ENCODE data around the gene CAMK1. TPM values are rescaled to one million over a fixed set of nuclear protein-coding genes. Genes with fewer than 3 reads are reported as not detected.
A peak's percentile ranks its signal among the peaks of the same experiment; 100 is the strongest.

The CAMK1 gene
- total and polyA plus RNA-seq, 2 donors (not counting 3 experiments of a cell fraction or from before 2014, with no cell fraction given): 23.5 to 28.4 TPM

DNA sequence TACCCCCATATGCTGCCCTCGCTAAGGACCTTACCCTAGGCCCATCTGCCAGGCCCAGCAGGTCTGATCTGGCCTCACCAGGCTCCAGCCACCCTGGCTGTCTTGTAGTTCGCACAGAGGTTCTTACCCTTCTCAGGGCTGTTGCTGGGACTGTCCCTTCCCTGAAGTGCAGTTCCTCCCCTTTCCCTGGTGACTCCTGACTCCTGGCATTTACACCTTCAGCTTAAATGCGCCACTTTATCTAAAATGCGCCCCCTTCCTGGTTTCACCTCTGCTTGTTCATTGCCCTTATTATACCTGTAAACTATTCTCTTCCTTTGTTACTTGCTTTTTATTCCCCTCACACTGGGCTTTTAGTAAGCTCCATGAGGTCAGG, 39.5 kb upstream of the CAMK1 start:
- peak overlapping the region; percentile 89 for H3K4me2 ChIP-seq (ENCODE audit: insufficient read depth, low read length)
- dilution Hi-C loops (cut with MboI; ENCODE audit: extremely low pct_ligation_motif_present, low sequenced_read_pairs): no loop called here
- H3K9me3 ChIP-seq (replicated peaks; ENCODE audit: control insufficient read depth, insufficient read depth, low read length): no peaks in the 10 kb centered on the region
- H2AFZ ChIP-seq (ENCODE audit: low read depth, low read length): no peak overlapping the region
- H3K4me3 ChIP-seq (replicated peaks in 1 of 3; ENCODE audit: insufficient read depth in 1 of 3, low read depth in 1 of 3, low read length in 3 of 3): peak overlapping the region in 1 of 3 experiments; percentile 55
- FAIRE-seq (no peak), DNase-seq (ENCODE audit: low read depth, low spot score) (no peak)
- H4K20me1 ChIP-seq (replicated peaks; ENCODE audit: control insufficient read depth, extremely low read depth, insufficient read depth, low read length): no peaks in the 10 kb centered on the region
- intact Hi-C loops (cut with micrococcal nuclease): loop anchor here (1.0 to 10.0 kb wide), 2 partner anchors 16 to 304 kb away; partner anchors contain the start of gene ARPC4
- ChIA-PET POLR2A (no interaction called here), CTCF (interaction anchor here (1.0 to 2.8 kb wide), 4 partner anchors 17 to 137 kb away, joined by 3 to 13 read pairs (median 8); partner anchors contain the start of gene CRELD1)
- no peaks in the 10 kb centered on the region for H3K27me3 ChIP-seq (ENCODE audit: control insufficient read depth in 2 of 2, insufficient read depth in 2 of 2, low read length in 2 of 2)
- H3K79me2 ChIP-seq (ENCODE audit: control insufficient read depth, insufficient read depth, low read length): no peaks in the 10 kb centered on the region
- TF ChIP-seq GATA2 (IDR thresholded peaks at IDR 0.05; ENCODE audit: insufficient read depth, insufficient read length, low read depth, low read length): no peak
- TF ChIP-seq POLR2AphosphoS5 (IDR thresholded peaks at IDR 0.05; ENCODE audit: insufficient read depth, low read depth, low read length): no peak
- no peak for TF ChIP-seq POLR2A (IDR thresholded peaks at IDR 0.05; ENCODE audit: low read depth, low read length)
- TF ChIP-seq EZH2 (IDR thresholded peaks at IDR 0.05; ENCODE audit: borderline replicate concordance, low read depth, low read length, severe bottlenecking): no peak
- no peak for TF ChIP-seq MYC (IDR thresholded peaks at IDR 0.05; ENCODE audit: low read depth, low read length)
- TF ChIP-seq FOS (IDR thresholded peaks at IDR 0.05; ENCODE audit: borderline replicate concordance, insufficient read depth, low read length): no peak
- TF ChIP-seq, protein P1, sequence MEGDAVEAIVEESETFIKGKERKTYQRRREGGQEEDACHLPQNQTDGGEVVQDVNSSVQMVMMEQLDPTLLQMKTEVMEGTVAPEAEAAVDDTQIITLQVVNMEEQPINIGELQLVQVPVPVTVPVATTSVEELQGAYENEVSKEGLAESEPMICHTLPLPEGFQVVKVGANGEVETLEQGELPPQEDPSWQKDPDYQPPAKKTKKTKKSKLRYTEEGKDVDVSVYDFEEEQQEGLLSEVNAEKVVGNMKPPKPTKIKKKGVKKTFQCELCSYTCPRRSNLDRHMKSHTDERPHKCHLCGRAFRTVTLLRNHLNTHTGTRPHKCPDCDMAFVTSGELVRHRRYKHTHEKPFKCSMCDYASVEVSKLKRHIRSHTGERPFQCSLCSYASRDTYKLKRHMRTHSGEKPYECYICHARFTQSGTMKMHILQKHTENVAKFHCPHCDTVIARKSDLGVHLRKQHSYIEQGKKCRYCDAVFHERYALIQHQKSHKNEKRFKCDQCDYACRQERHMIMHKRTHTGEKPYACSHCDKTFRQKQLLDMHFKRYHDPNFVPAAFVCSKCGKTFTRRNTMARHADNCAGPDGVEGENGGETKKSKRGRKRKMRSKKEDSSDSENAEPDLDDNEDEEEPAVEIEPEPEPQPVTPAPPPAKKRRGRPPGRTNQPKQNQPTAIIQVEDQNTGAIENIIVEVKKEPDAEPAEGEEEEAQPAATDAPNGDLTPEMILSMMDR (IDR thresholded peaks at IDR 0.05; ENCODE audit: extremely low read depth in 1 of 2, insufficient read depth in 1 of 2, low read depth in 1 of 2, low read length in 2 of 2): no peak
- TF ChIP-seq JUN (IDR thresholded peaks at IDR 0.05; ENCODE audit: borderline replicate concordance, insufficient read depth, insufficient read length, low read depth): no peak
- TF ChIP-seq, protein P2, sequence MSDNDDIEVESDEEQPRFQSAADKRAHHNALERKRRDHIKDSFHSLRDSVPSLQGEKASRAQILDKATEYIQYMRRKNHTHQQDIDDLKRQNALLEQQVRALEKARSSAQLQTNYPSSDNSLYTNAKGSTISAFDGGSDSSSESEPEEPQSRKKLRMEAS (IDR thresholded peaks at IDR 0.05; ENCODE audit: insufficient read depth, insufficient read length): no peak
- peaks cover 12% of the 10 kb centered on the region for H3K4me1 ChIP-seq (ENCODE audit: control insufficient read depth, extremely low read depth, insufficient read depth, low read length)
- no peaks in the 10 kb centered on the region for H3K9me1 ChIP-seq (replicated peaks; ENCODE audit: control insufficient read depth, extremely low read depth, insufficient read depth, low read length)
- peak overlapping the region; percentile 36 for H3K27ac ChIP-seq (ENCODE audit: insufficient read depth, low read depth, low read length)
- BruUV-seq (replicated peaks): no TSS peak
- H3K9ac ChIP-seq (replicated peaks; ENCODE audit: extremely low read depth, insufficient read depth, low read length): peak overlapping the region; percentile 69
- H3K36me3 ChIP-seq (ENCODE audit: control insufficient read depth in 2 of 2, extremely low read depth in 1 of 2, insufficient read depth in 2 of 2, low read length in 2 of 2): peaks cover 11 to 27% of the 10 kb centered on the region in 2 experiments
